Measurements from ENCODE around the gene C1orf159. TPM values are rescaled to one million over a fixed set of nuclear protein-coding genes. Genes with fewer than 3 reads are reported as not detected.

C1orf159 gene
- total RNA-seq, 2 experiments from 2014 or later: 24.5 to 26.8 TPM

DNA sequence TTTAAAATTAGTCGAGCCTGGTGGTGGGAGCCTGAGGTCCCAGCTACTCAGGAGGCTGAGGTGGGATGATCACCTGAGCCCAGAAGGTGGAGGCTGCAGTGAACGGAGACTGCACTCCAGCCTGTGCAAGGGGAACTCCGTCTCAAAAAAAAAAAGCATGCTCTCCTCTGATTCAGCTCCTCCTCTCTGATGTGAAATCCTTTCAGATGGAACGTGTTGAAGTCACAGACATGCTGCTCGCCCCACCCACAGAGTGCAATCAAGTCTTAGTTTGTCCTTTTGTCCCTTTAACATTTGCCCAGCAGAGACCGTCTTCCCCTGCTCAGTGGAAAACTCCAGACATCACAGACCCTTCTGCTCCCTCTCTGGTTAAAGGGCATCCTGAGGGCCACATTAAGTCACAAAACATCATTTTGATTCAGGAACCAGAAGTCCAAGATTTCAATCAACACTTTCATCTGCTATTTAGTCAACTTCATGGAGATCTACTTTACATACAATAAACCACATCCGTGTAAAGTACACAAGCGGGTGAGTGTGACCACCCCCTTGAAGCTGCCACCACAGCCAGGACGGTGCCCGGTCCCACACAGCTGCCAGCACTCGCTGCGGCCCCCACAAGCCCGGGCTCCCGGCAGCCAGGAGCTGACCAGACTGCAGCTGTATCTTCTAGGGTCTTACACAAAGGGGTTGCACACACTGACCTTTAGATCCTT, 22.8 kb downstream of the C1orf159 start:
- no peak for DNase-seq
- Mint-ChIP-seq H3K4me3 (no peak overlapping the region), H3K27ac (no peak overlapping the region), H3K4me1 (ENCODE audit: low read depth) (peaks cover 4% of the 10 kb centered on the region), H3K27me3 (ENCODE audit: low read depth) (no peaks in the 10 kb centered on the region), H3K9me3 (ENCODE audit: insufficient read depth) (peaks cover 4% of the 10 kb centered on the region), H3K36me3 (ENCODE audit: low read depth) (peaks cover 16% of the 10 kb centered on the region)
- CTCF ChIA-PET: interaction anchor here (1.0 kb wide), 1 partner anchor 29 kb away, joined by 4 read pairs; no protein-coding TSS in a partner anchor
- ATAC-seq: no peak
- POLR2A ChIA-PET: no interaction called here

DNA sequence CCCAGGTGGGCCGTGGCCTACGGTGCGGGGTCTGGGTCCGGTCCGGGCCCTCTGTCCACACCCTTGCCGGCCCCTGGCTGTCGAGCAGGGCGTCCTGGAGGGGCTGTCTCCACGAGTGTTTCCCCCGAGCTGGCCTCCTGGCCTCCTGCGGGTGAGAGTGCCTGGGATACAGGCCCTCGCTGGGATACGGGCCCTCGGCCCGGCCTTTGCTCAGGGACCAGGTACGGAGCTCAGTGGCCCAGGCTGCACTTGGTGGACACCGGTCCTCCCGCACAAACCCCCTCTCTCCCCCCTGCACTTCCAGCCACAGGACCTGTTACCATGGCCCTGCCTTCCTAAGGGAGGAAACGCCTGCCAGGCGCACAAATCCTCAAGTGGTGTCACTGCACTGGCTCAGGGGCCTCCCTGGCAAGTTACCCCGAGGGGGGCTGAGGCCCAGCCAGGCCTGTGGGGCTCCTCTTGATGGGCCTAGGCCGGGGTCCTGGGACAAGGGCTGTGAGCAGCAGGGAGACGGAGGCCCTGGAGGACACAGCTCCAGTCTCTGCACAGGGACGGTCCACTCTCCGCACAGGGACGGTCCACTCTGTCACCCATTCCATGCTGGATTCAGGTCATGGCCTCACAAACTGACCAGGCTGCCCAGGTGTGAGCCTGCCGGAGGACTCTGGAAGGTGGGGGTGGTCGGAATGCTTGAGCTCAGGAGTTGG, 23.6 kb downstream of the C1orf159 start:
- Mint-ChIP-seq H3K36me3 (ENCODE audit: low read depth) (peaks cover 13% of the 10 kb centered on the region), H3K4me1 (ENCODE audit: low read depth) (peaks cover 3% of the 10 kb centered on the region), H3K9me3 (ENCODE audit: insufficient read depth) (peaks cover 4% of the 10 kb centered on the region), H3K4me3 (no peak overlapping the region), H3K27ac (no peak overlapping the region), H3K27me3 (ENCODE audit: low read depth) (no peaks in the 10 kb centered on the region)
- ATAC-seq: no peak
- no peak for DNase-seq
- CTCF ChIA-PET: interaction anchor here (1.0 kb wide), 1 partner anchor 28 kb away, joined by 4 read pairs; no protein-coding TSS in a partner anchor
- POLR2A ChIA-PET: no interaction called here

DNA sequence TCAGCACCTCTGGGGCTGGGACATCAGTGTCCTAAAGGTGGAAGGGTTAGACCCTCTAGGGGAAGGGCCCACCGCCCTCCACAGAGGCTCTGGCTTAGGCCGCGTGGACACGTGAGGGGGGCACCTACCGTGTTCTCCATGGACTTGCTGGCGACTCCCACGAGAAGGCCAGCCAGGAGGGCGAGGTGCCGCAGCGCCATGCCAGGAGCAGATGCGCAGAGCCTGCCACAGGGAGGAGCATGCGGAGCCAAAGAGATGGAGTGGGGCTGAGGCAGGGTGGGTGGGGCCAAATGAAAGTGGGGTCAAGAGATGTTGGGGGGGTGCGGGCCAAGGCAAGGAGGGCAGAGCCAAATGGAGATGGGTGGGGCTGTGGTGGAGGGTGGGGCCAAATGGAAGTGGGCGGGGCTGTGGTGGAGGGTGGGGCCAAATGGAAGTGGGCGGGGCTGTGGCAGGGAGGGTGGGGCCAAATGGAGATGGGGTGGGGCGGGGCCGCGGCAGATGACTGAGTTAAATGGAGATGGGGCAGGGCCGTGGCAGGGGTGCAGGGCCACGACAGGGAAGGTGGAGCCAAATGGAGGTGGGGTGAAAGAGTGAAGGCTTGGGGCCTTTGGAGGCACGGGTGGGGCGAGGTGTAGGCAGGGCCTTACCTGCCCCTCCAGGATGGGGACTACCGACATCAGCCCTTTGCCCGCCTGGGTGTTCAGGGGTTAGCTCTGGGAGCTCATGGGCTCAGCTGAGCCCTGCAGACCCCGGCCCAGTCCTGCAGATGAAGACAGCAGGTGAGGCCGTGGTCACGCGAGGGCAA, 24.3 kb downstream of the C1orf159 start:
- no peak overlapping the region for H3K4me3 Mint-ChIP-seq
- peaks cover 3% of the 10 kb centered on the region for H3K4me1 Mint-ChIP-seq (ENCODE audit: low read depth)
- POLR2A ChIA-PET: no interaction called here
- H3K27ac Mint-ChIP-seq: no peak overlapping the region
- peaks cover 4% of the 10 kb centered on the region for H3K9me3 Mint-ChIP-seq (ENCODE audit: insufficient read depth)
- DNase-seq (no peak), ATAC-seq (no peak)
- peaks cover 12% of the 10 kb centered on the region for H3K36me3 Mint-ChIP-seq (ENCODE audit: low read depth)
- no peaks in the 10 kb centered on the region for H3K27me3 Mint-ChIP-seq (ENCODE audit: low read depth)
- CTCF ChIA-PET: no interaction called here

DNA sequence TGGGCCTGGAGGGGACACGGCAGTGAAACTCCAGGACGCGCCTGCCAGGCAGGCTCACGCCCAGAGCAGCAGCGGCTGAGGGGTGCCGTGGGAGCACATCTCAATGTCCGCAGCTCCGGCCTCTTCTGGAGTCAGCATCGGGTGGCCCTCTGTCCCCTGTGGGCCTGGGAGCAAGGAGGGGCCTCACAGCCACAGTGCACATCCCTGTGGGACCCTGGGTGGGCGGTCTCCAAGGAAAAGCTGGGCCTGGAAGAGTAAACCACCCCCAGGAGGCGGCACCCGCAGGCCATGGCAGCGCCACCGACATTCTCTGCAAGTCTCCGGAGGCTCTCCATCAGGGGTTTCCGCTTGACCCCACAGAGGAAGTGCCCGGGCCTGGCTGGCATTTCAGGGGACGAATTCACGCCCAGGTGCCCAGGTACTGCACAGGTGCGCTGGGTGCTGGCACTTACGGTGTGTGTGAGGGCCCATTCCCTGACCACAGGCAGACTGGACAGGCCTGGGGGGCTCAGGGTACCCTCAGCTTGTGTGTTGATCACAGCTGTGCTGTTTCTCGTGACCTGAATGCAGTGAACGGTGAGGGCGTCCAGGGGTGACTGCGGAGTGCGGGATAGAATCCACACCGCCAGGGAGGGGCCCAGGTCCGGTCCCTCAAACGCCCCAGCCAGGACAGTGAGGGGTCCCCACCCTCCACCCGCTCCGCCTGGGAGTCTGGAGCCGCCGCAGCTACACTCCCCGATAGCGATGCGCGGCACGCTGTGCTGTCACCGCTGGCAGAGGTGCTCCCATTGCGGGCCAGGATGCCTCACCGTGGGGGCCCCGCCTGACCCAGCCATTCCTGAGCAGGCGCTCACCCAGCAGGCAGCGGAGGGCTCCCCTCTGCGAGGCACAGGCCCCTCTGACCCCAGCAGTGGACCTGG, 25.2 kb downstream of the C1orf159 start:
- CTCF ChIA-PET: no interaction called here
- DNase-seq (no peak), ATAC-seq (no peak)
- H3K4me3 Mint-ChIP-seq: no peak overlapping the region
- peaks cover 4% of the 10 kb centered on the region for H3K9me3 Mint-ChIP-seq (ENCODE audit: insufficient read depth)
- H3K36me3 Mint-ChIP-seq (ENCODE audit: low read depth): peaks cover 10% of the 10 kb centered on the region
- POLR2A ChIA-PET: no interaction called here
- peaks cover 3% of the 10 kb centered on the region for H3K4me1 Mint-ChIP-seq (ENCODE audit: low read depth)
- no peak overlapping the region for H3K27ac Mint-ChIP-seq
- no peaks in the 10 kb centered on the region for H3K27me3 Mint-ChIP-seq (ENCODE audit: low read depth)

DNA sequence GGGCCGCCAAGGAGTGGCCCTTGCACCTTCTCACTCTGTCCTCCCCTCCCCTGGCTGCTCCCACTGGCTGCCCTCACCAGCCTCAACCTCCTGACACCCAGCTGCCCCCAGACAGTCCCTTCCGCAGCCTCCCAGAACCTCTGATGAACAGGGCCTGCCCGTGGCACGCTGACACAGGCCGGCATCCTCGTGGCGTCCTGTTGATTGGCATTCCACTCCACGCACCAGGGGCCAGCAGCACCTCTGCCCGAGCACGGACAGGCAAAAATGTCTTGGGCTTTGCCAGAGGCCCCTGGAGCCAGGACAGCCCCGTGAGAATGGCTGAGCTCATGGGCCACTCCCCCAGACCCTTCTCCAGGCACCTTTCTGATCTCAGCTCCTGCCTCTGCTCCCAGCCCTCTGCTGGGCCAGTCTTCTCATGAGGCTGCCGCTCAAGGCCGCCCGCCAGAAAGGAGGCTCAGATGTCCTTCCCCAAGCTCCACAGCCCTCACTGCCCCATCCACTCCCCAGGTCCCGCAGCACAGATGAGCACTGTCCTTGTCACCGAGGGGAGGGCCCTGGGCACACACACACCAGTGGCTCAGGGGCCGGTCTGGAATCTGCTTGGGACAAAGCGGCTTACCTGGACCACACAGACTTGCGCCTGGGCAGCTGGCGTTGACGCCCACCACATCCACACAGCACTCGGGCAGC, 26.0 kb downstream of the C1orf159 start:
- ChIA-PET CTCF (no interaction called here), POLR2A (no interaction called here)
- Mint-ChIP-seq H3K4me1 (ENCODE audit: low read depth) (peaks cover 3% of the 10 kb centered on the region), H3K27me3 (ENCODE audit: low read depth) (no peaks in the 10 kb centered on the region), H3K4me3 (no peak overlapping the region), H3K27ac (no peak overlapping the region), H3K36me3 (ENCODE audit: low read depth) (peaks cover 6% of the 10 kb centered on the region), H3K9me3 (ENCODE audit: insufficient read depth) (no peaks in the 10 kb centered on the region)
- ATAC-seq (no peak), DNase-seq (no peak)

DNA sequence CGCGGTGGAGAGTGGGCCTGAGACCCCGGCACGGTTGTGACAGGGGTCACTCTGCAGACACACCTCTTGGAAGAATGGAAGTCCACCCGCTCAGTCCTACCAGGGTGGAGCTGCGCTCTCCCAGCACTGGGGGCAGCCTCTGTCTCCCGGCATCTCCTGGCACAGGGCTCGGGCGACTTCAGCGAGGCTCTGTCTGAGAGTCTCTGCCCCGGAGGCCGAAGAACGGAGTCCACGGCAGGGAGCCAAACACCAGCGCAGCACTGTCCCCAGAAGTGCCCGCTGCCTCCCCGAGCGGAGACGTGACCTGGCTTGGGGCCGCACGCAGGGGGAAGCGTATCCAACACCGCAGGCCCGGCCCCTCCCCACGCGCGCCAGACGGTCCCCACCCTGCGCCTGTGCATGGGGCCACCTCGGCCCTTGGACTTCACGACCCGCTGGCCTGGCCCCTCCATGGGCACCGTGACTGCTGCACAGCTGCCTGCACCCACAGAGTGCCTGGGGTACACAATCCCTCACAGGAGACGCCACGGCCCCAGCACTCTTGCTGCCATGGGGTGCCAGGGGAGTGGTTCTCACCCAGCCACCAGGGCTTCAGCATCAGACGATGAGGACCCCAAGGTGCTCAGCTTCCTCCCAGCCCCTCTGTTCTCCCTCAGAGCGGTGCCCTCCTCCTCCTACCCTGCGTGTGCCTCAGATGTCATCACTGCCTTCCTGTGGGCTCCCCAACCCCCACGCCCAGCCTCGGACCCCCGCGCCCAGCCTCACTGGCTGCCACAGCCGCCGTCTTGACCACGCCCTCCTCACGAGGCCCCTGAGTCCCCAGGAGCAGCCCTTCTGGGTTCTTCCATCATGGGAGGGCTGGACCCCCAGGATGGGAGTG, 26.8 kb downstream of the C1orf159 start:
- CTCF ChIA-PET: no interaction called here

DNA sequence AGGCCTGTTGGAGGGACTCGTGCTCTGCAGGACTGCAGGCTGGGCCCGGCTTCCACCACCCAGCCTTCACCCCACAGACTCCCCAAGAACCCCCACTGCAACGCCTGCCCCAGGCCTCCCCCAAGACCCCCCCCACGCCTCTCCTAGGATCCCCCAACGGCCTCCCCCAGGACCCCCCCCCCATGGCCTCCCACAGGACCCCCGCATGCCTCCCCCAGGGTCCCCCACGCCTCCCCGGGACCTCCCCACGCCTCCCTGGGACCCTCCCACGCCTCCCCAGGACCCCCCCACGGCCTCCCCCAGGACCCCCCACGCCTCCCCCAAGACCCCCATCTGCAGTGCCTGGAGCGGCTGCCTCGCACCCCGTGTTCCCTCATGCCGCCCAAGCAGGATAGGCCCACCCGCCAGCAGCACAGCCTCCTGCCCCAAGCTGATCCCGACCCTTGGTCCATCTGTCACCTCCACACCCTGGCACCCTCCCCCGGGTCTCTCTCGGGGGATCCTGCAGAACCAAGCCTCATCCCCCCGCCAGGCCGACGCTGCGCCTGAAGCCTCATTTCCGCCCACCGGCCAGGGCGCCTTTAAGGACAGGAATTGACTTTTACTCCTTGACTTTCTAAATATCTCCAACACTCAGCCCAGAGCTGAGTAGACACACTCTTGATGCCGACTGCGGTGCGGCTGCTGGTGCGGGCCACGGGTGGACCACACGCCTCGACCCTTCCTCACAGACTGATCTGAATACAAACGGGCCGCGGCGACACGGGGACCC, 27.7 kb downstream of the C1orf159 start:
- H3K27ac Mint-ChIP-seq: no peak overlapping the region
- H3K36me3 Mint-ChIP-seq (ENCODE audit: low read depth): peaks cover 3% of the 10 kb centered on the region
- peaks cover 3% of the 10 kb centered on the region for H3K4me1 Mint-ChIP-seq (ENCODE audit: low read depth)
- DNase-seq (no peak), ATAC-seq (no peak)
- no peak overlapping the region for H3K4me3 Mint-ChIP-seq
- POLR2A ChIA-PET: no interaction called here
- CTCF ChIA-PET: no interaction called here
- H3K27me3 Mint-ChIP-seq (ENCODE audit: low read depth): no peaks in the 10 kb centered on the region
- H3K9me3 Mint-ChIP-seq (ENCODE audit: insufficient read depth): no peaks in the 10 kb centered on the region

More for the DNA sequence above, 26.8 kb downstream of the C1orf159 start:
- ATAC-seq (no peak), DNase-seq (no peak)
- H3K27ac Mint-ChIP-seq: no peak overlapping the region
- H3K27me3 Mint-ChIP-seq (ENCODE audit: low read depth): no peaks in the 10 kb centered on the region
- no peak overlapping the region for H3K4me3 Mint-ChIP-seq
- H3K9me3 Mint-ChIP-seq (ENCODE audit: insufficient read depth): no peaks in the 10 kb centered on the region
- H3K4me1 Mint-ChIP-seq (ENCODE audit: low read depth): peaks cover 3% of the 10 kb centered on the region
- H3K36me3 Mint-ChIP-seq (ENCODE audit: low read depth): peaks cover 3% of the 10 kb centered on the region
- POLR2A ChIA-PET: no interaction called here

DNA sequence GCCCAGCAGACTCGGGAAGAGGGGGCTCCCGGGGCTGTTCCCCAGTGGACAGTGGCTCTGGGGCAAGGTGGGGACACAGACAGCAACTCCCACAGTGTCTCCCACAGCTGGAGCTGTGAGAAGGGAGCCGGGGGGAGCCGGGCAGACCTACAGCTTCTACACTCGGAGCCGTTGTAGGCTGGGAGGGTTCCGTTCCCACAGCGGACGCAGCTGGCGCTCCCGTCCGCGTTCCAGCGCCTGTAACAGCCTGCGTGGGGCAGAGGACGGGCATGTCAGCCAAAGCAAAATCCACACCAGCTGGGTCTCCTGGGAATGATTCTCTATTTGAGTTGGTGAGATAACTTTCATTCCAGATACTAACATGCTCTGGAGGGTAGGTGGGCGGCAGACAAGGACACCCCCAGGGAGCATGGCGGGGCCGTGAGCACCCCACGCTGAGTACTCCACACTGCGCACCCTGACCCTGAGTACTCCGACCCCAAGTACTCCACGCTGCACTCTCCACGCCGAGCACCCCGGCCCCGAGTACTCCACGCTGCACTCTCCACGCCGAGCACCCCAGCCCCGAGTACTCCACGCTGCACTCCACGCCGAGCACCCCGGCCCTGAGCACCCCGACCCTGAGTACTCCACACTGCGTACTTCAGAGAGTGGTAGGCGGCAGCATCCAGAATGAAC, 28.4 kb downstream of the C1orf159 start:
- no peaks in the 10 kb centered on the region for H3K9me3 Mint-ChIP-seq (ENCODE audit: insufficient read depth)
- POLR2A ChIA-PET: interaction anchor here (0.8 kb wide), 1 partner anchor 24 kb away, joined by 3 read pairs; no protein-coding TSS in a partner anchor
- H3K27me3 Mint-ChIP-seq (ENCODE audit: low read depth): no peaks in the 10 kb centered on the region
- CTCF ChIA-PET: no interaction called here
- H3K27ac Mint-ChIP-seq: no peak overlapping the region
- ATAC-seq (no peak), DNase-seq (no peak)
- H3K4me3 Mint-ChIP-seq: no peak overlapping the region
- no peaks in the 10 kb centered on the region for H3K4me1 Mint-ChIP-seq (ENCODE audit: low read depth)
- no peaks in the 10 kb centered on the region for H3K36me3 Mint-ChIP-seq (ENCODE audit: low read depth)

DNA sequence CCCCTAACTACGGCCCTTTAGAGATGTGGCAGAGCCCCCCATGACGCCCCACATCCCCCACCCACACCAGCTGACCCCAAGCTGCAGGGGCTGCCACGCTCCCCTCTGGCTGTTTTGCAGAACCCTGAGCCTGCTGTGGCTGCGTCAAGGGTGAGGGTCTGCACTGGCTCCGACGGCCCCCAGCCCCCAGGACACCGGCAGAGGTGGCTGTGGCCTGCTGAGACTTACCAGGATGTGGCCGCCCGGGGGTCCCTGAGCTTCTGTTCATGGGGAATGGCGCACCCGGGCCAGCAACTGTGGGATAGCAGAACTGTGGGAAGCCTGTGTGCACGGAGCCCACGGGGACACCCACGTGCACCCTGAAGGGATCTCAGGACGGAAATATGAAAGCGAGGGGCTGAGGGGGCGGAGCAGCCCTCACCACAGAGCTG, 29.0 kb downstream of the C1orf159 start:
- POLR2A ChIA-PET: interaction anchor here (0.8 kb wide), 1 partner anchor 24 kb away, joined by 3 read pairs; no protein-coding TSS in a partner anchor
- H3K27me3 Mint-ChIP-seq (ENCODE audit: low read depth): no peaks in the 10 kb centered on the region
- H3K4me3 Mint-ChIP-seq: no peak overlapping the region
- DNase-seq (no peak), ATAC-seq (no peak)
- H3K4me1 Mint-ChIP-seq (ENCODE audit: low read depth): no peaks in the 10 kb centered on the region
- H3K27ac Mint-ChIP-seq: no peak overlapping the region
- no peaks in the 10 kb centered on the region for H3K36me3 Mint-ChIP-seq (ENCODE audit: low read depth)
- no peaks in the 10 kb centered on the region for H3K9me3 Mint-ChIP-seq (ENCODE audit: insufficient read depth)
- CTCF ChIA-PET: no interaction called here

Measured in activated CD8-positive, alpha-beta T cell treated with anti-CD3 and anti-CD28 coated beads, Interleukin-2, amount 10 ng/mL, durations not matched to agents 7 days and 5 days (primary cell).